K562 (cell line): ENCODE data around the gene MFSD12. TPM values are rescaled to one million over a fixed set of nuclear protein-coding genes. Genes with fewer than 3 reads are reported as not detected.
A peak's percentile ranks its signal among the peaks of the same experiment; 100 is the strongest.

Experiments
- BCL6 ChIP-seq: fragments of 250-450 bp; sonication (Bioruptor Pico); IDR thresholded peaks from 2 replicates; pipeline ENCODE4 v1.4.0; 2020
- BRF2 ChIP-seq: IDR thresholded peaks from 3 replicates; pipeline ENCODE4 v1.6.1; 2011; ENCODE audit warnings: borderline replicate concordance, mild to moderate bottlenecking; ENCODE audit not compliant: insufficient read length, insufficient read depth
- CUX1 ChIP-seq: fragments of 200-800 bp; sonication (Bioruptor generic); IDR thresholded peaks from 2 replicates; pipeline ENCODE4 v1.6.1; 2016; ENCODE audit warnings: missing genetic modification characterization, missing compliant biosample characterization
- FOXK1 ChIP-seq: sonication (generic); formaldehyde crosslinking; IDR thresholded peaks from 2 replicates; pipeline ENCODE4 v1.8.0; 2022; ENCODE audit warnings: missing genetic modification reagents, mild to moderate bottlenecking, borderline replicate concordance
- GATAD2A ChIP-seq: fragments of 450-650 bp; IDR thresholded peaks from 2 replicates; pipeline ENCODE4 v1.6.1; 2017
- KDM5B ChIP-seq: fragments of 200-600 bp; sonication (generic); IDR thresholded peaks from 2 replicates; pipeline ENCODE4 v1.6.1; 2012; ENCODE audit warnings: low read depth, mild to moderate bottlenecking, moderate library complexity, low read length, control low read depth, inconsistent platforms; ENCODE audit not compliant: insufficient replicate concordance
- LEF1 ChIP-seq: fragments of 450-650 bp; IDR thresholded peaks from 2 replicates; pipeline ENCODE4 v1.6.1; 2016; ENCODE audit warnings: mild to moderate bottlenecking
- MEF2D ChIP-seq: conservative IDR thresholded peaks from 2 replicates; pipeline ENCODE4 v1.6.1; 2016; ENCODE audit warnings: low read depth, missing genetic modification characterization, missing compliant biosample characterization
- MITF ChIP-seq: IDR thresholded peaks from 2 replicates; pipeline ENCODE4 v1.6.1; 2014; ENCODE audit warnings: antibody characterized with exemption
- MTA2 ChIP-seq: fragments of 450-650 bp; IDR thresholded peaks from 2 replicates; pipeline ENCODE4 v1.6.1; 2016; ENCODE audit warnings: low read depth
- NR3C1 ChIP-seq: sonication (generic); formaldehyde crosslinking; IDR thresholded peaks from 2 replicates; pipeline ENCODE4 v1.8.1; 2022; ENCODE audit warnings: missing genetic modification reagents
- POLR2AphosphoS2 ChIP-seq: IDR thresholded peaks from 2 replicates; pipeline ENCODE4 v1.6.1; 2012; ENCODE audit warnings: low read length, improper control_type of control experiment
- POU5F1 ChIP-seq: fragments of 150-350 bp; IDR thresholded peaks from 2 replicates; pipeline ENCODE4 v1.6.1; 2014; ENCODE audit warnings: borderline replicate concordance, low read length, low read depth, mild to moderate bottlenecking; ENCODE audit not compliant: partially characterized antibody
- PURB ChIP-seq: sonication (generic); formaldehyde crosslinking; IDR thresholded peaks from 2 replicates; pipeline ENCODE4 v1.9.0; 2021; ENCODE audit warnings: low read depth, mild to moderate bottlenecking, missing genetic modification reagents
- SMAD2 ChIP-seq: fragments of 150-350 bp; IDR thresholded peaks from 2 replicates; pipeline ENCODE4 v1.6.1; 2014; ENCODE audit warnings: low read depth, mild to moderate bottlenecking, low read length
- STAT5B ChIP-seq: fragments of 250-450 bp; sonication (Bioruptor Pico); IDR thresholded peaks from 2 replicates; pipeline ENCODE4 v1.8.0; 2021; ENCODE audit warnings: mild to moderate bottlenecking, inconsistent platforms
- TARDBP ChIP-seq: fragments of 450-650 bp; IDR thresholded peaks from 2 replicates; pipeline ENCODE4 v1.6.1; 2016
- ZBTB9 ChIP-seq: fragments of 450-650 bp; formaldehyde crosslinking; IDR thresholded peaks from 2 replicates; pipeline ENCODE4 v1.4.0; 2020; ENCODE audit warnings: mild to moderate bottlenecking, moderate library complexity
- ZNF830 ChIP-seq: fragments of 250-450 bp; sonication (Bioruptor Pico); IDR thresholded peaks from 2 replicates; pipeline ENCODE4 v1.5.0; 2021; ENCODE audit warnings: mild to moderate bottlenecking
- polyA plus RNA-seq, 8 experiments: library from polyadenylated mRNA; depleted of rRNA in 4 of 8; stranded (reverse) in 5 of 8; unstranded in 3 of 8; fragments of >200 nt; fragmentation: Nextera tagmentation in 2 of 8; fragmentation: Illumina TruSeq in 1 of 8; extraction: Ambion mirVana in 2 of 8; extraction: Trizol in 1 of 8; gene quantifications; 2 replicates each; pipeline versions ENCODE4 v1.2.1 to v1.2.3, GENCODE V29; 2011 to 2014; ENCODE audit warnings: inconsistent platforms in 1 of 8, missing spikeins in 1 of 8
- total RNA-seq, 7 experiments: library from RNA; depleted of rRNA in 6 of 7; stranded (reverse); fragments of >200 nt in 6 of 7; fragmentation: Illumina TruSeq in 2 of 7; extraction: Trizol in 2 of 7; gene quantifications; 2 replicates each; pipeline versions ENCODE4 v1.2.1 to v1.2.3, GENCODE V29; 2011 to 2021; ENCODE audit warnings: low replicate concordance in 1 of 7

Gene MFSD12
- total and polyA plus RNA-seq, 9 of the 15 experiments (the other 6 are each of a cell fraction or from before 2014, with no cell fraction given): 0.69 to 112 (median 31.8) TPM

GRCh38 chr19:3505598-3506383, 51.6 kb downstream of the MFSD12 start, which contains the start of gene FZR1 (continued):
- no peak for TF ChIP-seq ZBTB9
- TF ChIP-seq FOXK1 (CRISPR knock-in tag): 0 out of 2 replicates have a peak, but pooled peaks have one; percentile 14
- TF ChIP-seq KDM5B: peak; percentile 81
- no peak for TF ChIP-seq STAT5B (CRISPR knock-in tag)
- TF ChIP-seq MEF2D (tag): no peak
- no peak for TF ChIP-seq MITF
- no peak for TF ChIP-seq BRF2
- no peak for TF ChIP-seq GATAD2A
- TF ChIP-seq BCL6 (CRISPR knock-in tag): no peak
- TF ChIP-seq MTA2: no peak
- no peak for TF ChIP-seq POLR2AphosphoS2
- TF ChIP-seq CUX1: no peak
- TF ChIP-seq ZNF830 (CRISPR knock-in tag): no peak
- TF ChIP-seq LEF1: no peak
- TF ChIP-seq SMAD2: no peak
- TF ChIP-seq TARDBP: no peak; the same call in 1 of the 2 replicates
- TF ChIP-seq POU5F1: peak; percentile 48
- TF ChIP-seq NR3C1: no peak
- TF ChIP-seq PURB: no peak
